ENCODE measurements around the gene CHKB. TPM values are rescaled to one million over a fixed set of nuclear protein-coding genes. Genes with fewer than 3 reads are reported as not detected.

The CHKB gene
- 65.6 TPM for total RNA-seq
- 299 TPM for polyA plus RNA-seq
- long read RNA-seq, donor 1, partial matches to known transcripts: 0 of 1 reads
- long read RNA-seq, donor 1, other reads (novel, unspliced or antisense): 0 of 1 reads
- long read RNA-seq, donor 2, transcript CHKB-201 (11 exons, 1,638 nt): major isoform, 16 of 29 reads
- long read RNA-seq, donor 2, transcript CHKB-212 (9 exons, 2,069 nt): minor isoform, 7 of 29 reads
- long read RNA-seq, donor 2, partial matches to known transcripts: 0 of 29 reads
- long read RNA-seq, donor 2, other reads (novel, unspliced or antisense): 0 of 29 reads
- long read RNA-seq, donor 3, transcript CHKB-201 (11 exons, 1,638 nt): major isoform, 9 of 21 reads
- long read RNA-seq, donor 3, partial matches to known transcripts: 6 of 21 reads
- long read RNA-seq, donor 3, other reads (novel, unspliced or antisense): 0 of 21 reads
- long read RNA-seq, donor 4, partial matches to known transcripts: 0 of 1 reads
- long read RNA-seq, donor 4, other reads (novel, unspliced or antisense): 0 of 1 reads
- long read RNA-seq, donor 5, transcript CHKB-201 (11 exons, 1,638 nt): major isoform, 15 of 37 reads
- long read RNA-seq, donor 5, transcript CHKB-212 (9 exons, 2,069 nt): minor isoform, 8 of 37 reads
- long read RNA-seq, donor 5, partial matches to known transcripts: 12 of 37 reads
- long read RNA-seq, donor 5, other reads (novel, unspliced or antisense): 0 of 37 reads
- long read RNA-seq, donor 6, transcript CHKB-201 (11 exons, 1,638 nt): major isoform, 8 of 10 reads
- long read RNA-seq, donor 6, partial matches to known transcripts: 0 of 10 reads
- long read RNA-seq, donor 6, other reads (novel, unspliced or antisense): 0 of 10 reads
- long read RNA-seq, donor 7, transcript CHKB-201 (11 exons, 1,638 nt): major isoform, 9 of 13 reads
- long read RNA-seq, donor 7, partial matches to known transcripts: 0 of 13 reads
- long read RNA-seq, donor 7, other reads (novel, unspliced or antisense): 0 of 13 reads
- long read RNA-seq, donor 8, partial matches to known transcripts: 0 of 5 reads
- long read RNA-seq, donor 8, other reads (novel, unspliced or antisense): 0 of 5 reads
- long read RNA-seq, donor 9, transcript CHKB-201 (11 exons, 1,638 nt): major isoform, 8 of 8 reads
- long read RNA-seq, donor 9, partial matches to known transcripts: 0 of 8 reads
- long read RNA-seq, donor 9, other reads (novel, unspliced or antisense): 0 of 8 reads
- long read RNA-seq, donor 10, partial matches to known transcripts: 0 of 3 reads
- long read RNA-seq, donor 10, other reads (novel, unspliced or antisense): 0 of 3 reads

DNA sequence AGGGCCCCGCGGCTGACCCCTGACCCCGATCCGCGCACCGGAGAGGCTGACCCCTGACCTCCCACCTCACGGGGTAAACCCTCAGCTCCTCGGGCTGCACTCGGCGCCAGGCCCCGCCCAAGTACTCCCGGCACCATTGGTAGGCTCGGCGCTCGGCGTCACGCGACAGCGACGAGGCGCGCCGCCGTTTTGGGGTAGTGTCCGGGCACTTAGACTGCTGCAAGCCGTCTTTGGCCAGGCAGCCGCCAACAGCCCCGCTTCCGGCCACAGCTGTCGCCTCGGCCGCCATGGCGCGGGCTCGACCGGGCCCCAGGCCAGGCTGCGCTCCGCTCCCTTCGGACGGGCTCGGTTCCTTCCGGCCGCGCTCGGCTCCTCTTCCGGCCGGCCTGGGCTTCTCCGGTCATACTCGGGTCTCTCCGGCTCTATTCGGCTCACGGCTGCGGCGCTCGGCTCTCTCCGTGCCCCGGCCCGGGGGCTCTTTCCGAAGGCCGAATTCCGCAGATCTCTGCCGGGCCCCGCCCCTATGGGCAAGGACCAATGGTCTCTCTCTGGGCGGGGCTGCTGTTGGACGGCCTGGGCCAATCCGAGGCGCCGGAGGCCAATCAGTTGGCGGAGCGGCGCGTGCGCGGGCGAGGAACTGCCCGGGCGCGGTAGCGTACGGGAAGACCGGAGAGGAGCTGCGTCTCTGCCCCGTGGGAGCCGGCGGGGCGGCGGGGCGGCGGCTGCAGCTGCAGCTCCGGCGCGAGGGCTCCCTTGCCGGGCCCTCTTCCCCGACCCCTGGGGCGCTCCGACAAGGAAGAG, at the start of gene CHKB:
Gene CHKB, minus strand, starts transcription at position 357 of the 801 bp plus-strand sequence. Its CDS starts 68 bp downstream, at position 289.
- Histone ChIP-seq H3K27ac (ENCODE audit: low read depth in 1 of 2, low read length in 1 of 2) (peak within 1 kb of the TSS; percentile 86 to 97), H3K36me3 (ENCODE audit: control insufficient read depth in 2 of 2, insufficient read depth in 2 of 2, low read length in 1 of 2) (peaks cover 12 to 18% of the 10 kb centered on the region in 2 donors), H3K4me1 (ENCODE audit: control insufficient read depth in 2 of 2, insufficient read depth in 2 of 2, low read length in 2 of 2) (peaks cover 7 to 19% of the 10 kb centered on the region in 2 donors)

GRCh38 chr22:50630376-50630775, 47.7 kb upstream of the CHKB start:
- Histone ChIP-seq H3K36me3 (ENCODE audit: control insufficient read depth in 2 of 2, insufficient read depth in 2 of 2, low read length in 1 of 2) (peaks cover 0 to 14% of the 10 kb centered on the region in 2 donors), H3K4me1 (ENCODE audit: control insufficient read depth in 2 of 2, insufficient read depth in 2 of 2, low read length in 2 of 2) (peaks cover 6 to 17% of the 10 kb centered on the region in 2 donors), H3K4me3 (ENCODE audit: low read length in 2 of 2) (no peak overlapping the region), H3K9me3 (ENCODE audit: control insufficient read depth in 2 of 2, insufficient read depth in 1 of 2, low read length in 1 of 2) (no peaks in the 10 kb centered on the region), H3K27me3 (ENCODE audit: control insufficient read depth in 2 of 2, insufficient read depth in 1 of 2, low read length in 1 of 2) (no peaks in the 10 kb centered on the region), H3K27ac (ENCODE audit: low read depth in 1 of 2, low read length in 1 of 2) (no peak overlapping the region)
- WGBS: 96% methylated on average over 5 of the region's 5 CpGs
- no peak for DNase-seq (ENCODE audit: low read depth in 6 of 9, low spot score in 9 of 9)

More for the DNA sequence above, at the start of gene CHKB:
- DNase-seq (ENCODE audit: low read depth in 6 of 9, low spot score in 9 of 9): peak; percentile 86 to 99 (median 95)
- peaks cover 0 to 20% of the 10 kb centered on the region in 2 donors for H3K27me3 ChIP-seq (ENCODE audit: control insufficient read depth in 2 of 2, insufficient read depth in 1 of 2, low read length in 1 of 2)
- peak within 1 kb of the TSS; percentile 65 to 80 for H3K4me3 ChIP-seq (ENCODE audit: low read length in 2 of 2)
- under 1% methylated on average over 96 of the region's 96 CpGs for WGBS
- no peaks in the 10 kb centered on the region for H3K9me3 ChIP-seq (ENCODE audit: control insufficient read depth in 2 of 2, insufficient read depth in 1 of 2, low read length in 1 of 2)

- Histone ChIP-seq H3K9me3 (ENCODE audit: control insufficient read depth in 2 of 2, insufficient read depth in 1 of 2, low read length in 1 of 2) (no peaks in the 10 kb centered on the region), H3K4me1 (ENCODE audit: control insufficient read depth in 2 of 2, insufficient read depth in 2 of 2, low read length in 2 of 2) (peaks cover 6 to 17% of the 10 kb centered on the region in 2 donors), H3K27me3 (ENCODE audit: control insufficient read depth in 2 of 2, insufficient read depth in 1 of 2, low read length in 1 of 2) (no peaks in the 10 kb centered on the region), H3K36me3 (ENCODE audit: control insufficient read depth in 2 of 2, insufficient read depth in 2 of 2, low read length in 1 of 2) (peaks cover 0 to 19% of the 10 kb centered on the region in 2 donors), H3K4me3 (ENCODE audit: low read length in 2 of 2) (peak overlapping the region; percentile 56 to 87), H3K27ac (ENCODE audit: low read depth in 1 of 2, low read length in 1 of 2) (peak overlapping the region; percentile 59 to 86)
- no peak for DNase-seq (ENCODE audit: low read depth in 6 of 9, low spot score in 9 of 9)
- WGBS: 39% methylated on average over 16 of the region's 16 CpGs
Measured at GRCh38 chr22:50628543-50629134, 46.0 kb upstream of the CHKB start.

DNA sequence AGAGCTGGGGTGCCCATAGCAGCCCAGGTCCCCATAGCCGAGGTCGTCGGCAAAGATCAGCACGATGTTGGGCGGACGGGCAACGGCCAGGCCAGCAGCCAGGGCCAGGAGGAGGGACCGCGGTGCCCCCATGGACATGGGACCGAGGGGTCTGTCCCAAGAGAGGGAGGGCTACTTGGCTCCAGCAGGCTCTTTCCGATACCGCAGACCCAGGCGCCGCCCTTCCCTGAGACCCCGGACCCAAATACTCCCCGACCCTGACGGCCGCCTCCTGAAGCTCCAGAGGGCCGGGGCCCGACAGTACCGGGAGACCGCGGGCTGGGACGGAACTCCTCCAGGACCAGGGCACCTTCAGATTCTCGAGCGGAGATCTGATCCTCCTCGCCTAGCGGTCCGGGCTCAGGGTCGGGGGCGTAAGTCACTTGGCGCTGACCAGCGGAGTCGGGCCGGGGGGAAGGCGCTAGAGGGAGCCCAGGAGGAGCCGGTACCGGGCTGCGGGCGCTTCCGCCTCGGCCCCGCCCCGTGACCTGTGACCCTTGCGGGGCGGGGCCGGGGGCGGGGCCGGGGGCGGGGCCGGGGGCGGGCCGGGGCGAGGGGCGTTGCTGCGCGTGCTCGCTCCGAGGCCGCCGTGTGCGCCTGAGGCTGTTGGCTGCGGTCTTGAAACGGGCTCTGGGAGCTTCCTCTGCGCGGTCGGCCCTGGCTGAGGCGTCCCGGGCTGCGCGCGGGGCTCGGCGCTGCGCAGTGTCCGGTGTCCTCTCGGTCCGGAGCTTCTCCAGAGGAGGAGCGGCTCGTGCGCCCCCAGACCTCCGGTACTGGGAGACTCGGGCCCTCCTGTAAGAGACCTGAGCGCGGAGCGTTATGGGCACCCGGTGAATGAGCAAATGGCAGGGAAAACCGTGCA, 45.2 kb upstream of the CHKB start, which contains the start of gene ARSA:
Gene ARSA, minus strand, starts transcription at position 511 of the 901 bp plus-strand sequence. Its CDS starts 373 bp downstream, at position 138.
- peak within 1 kb of the TSS; percentile 56 to 87 for H3K4me3 ChIP-seq (ENCODE audit: low read length in 2 of 2)
- peak; percentile 37 to 84 (median 62) for DNase-seq (ENCODE audit: low read depth in 6 of 9, low spot score in 9 of 9)
- H3K36me3 ChIP-seq (ENCODE audit: control insufficient read depth in 2 of 2, insufficient read depth in 2 of 2, low read length in 1 of 2): peaks cover 0 to 19% of the 10 kb centered on the region in 2 donors
- peaks cover 6 to 23% of the 10 kb centered on the region in 2 donors for H3K4me1 ChIP-seq (ENCODE audit: control insufficient read depth in 2 of 2, insufficient read depth in 2 of 2, low read length in 2 of 2)
- no peaks in the 10 kb centered on the region for H3K27me3 ChIP-seq (ENCODE audit: control insufficient read depth in 2 of 2, insufficient read depth in 1 of 2, low read length in 1 of 2)
- H3K9me3 ChIP-seq (ENCODE audit: control insufficient read depth in 2 of 2, insufficient read depth in 1 of 2, low read length in 1 of 2): no peaks in the 10 kb centered on the region
- H3K27ac ChIP-seq (ENCODE audit: low read depth in 1 of 2, low read length in 1 of 2): peak within 1 kb of the TSS; percentile 78 to 86
- WGBS: 17% methylated on average over 84 of the region's 88 CpGs

DNA sequence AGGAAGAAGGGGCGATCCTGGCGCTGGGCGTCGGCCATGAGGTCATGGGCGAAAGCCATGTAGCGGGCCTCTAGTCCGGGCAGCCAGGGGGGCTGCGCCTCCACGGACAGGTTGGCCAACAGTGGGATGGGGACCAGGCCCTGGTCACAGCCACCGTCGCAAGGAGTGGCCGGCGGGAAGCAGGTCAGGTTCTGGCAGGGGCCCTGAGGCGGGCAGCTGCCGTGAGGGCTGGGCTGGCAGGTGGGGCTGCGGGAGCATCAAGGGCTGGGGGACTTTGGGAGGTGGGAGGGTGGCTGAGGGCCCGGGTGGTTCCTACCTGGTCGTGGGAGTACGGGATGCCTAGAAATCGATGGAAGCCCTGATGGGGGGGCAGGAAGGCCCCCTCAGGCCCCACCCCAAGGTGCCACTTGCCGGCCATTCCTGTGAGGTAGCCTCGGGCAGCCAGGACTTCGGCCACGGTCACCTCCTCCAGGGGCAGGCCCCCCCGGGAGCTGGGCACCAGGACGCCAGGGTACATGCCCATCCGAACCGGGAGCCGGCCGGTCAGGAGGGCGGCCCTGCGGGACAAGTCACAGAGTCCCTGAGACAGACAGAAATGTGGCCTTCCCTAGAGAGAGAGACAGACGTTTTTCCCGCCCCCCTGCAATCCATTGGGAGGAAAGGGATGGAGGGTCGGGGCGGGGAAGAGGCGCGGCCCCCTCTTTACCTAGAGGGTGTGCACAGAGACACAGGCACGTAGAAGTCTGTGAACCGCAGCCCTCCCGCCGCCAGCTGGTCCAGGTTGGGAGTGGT, 44.4 kb upstream of the CHKB start:
- Histone ChIP-seq H3K27me3 (ENCODE audit: control insufficient read depth in 2 of 2, insufficient read depth in 1 of 2, low read length in 1 of 2) (no peaks in the 10 kb centered on the region), H3K36me3 (ENCODE audit: control insufficient read depth in 2 of 2, insufficient read depth in 2 of 2, low read length in 1 of 2) (peaks cover 0 to 19% of the 10 kb centered on the region in 2 donors), H3K4me3 (ENCODE audit: low read length in 2 of 2) (peak overlapping the region; percentile 56 to 87), H3K4me1 (ENCODE audit: control insufficient read depth in 2 of 2, insufficient read depth in 2 of 2, low read length in 2 of 2) (peaks cover 11 to 31% of the 10 kb centered on the region in 2 donors), H3K9me3 (ENCODE audit: control insufficient read depth in 2 of 2, insufficient read depth in 1 of 2, low read length in 1 of 2) (no peaks in the 10 kb centered on the region), H3K27ac (ENCODE audit: low read depth in 1 of 2, low read length in 1 of 2) (peak overlapping the region; percentile 53 to 78)
- DNase-seq (ENCODE audit: low read depth in 6 of 9, low spot score in 9 of 9): no peak
- 94% methylated on average over 42 of the region's 42 CpGs for WGBS

DNA sequence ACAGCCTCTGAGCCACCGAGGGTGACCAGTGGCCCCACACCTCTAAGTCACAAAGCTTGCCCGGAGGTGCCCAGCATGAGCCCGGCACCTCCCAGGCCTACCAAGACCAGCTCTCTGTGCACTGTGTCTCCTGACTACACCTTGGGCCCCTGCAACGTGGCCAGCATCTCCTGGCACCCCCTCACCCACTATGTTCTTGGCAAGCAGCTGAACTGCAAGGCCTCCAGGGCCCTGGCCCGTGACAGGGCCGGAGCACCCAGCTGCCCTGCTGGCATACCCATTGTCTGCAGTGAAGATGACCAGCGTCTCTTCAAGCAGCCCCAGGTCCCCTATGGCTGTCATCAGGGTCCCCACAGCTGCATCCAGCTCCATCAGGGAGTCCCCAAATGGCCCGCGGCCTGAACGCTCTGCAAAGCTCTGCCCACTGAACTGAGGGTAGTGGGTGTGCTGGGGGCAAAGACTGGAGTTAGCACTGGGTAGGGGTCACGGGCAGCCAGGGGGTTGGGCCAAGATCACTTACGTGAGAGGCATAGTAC, 43.7 kb upstream of the CHKB start:
- Histone ChIP-seq H3K27ac (ENCODE audit: low read depth in 1 of 2, low read length in 1 of 2) (no peak overlapping the region), H3K4me3 (ENCODE audit: low read length in 2 of 2) (no peak overlapping the region), H3K4me1 (ENCODE audit: control insufficient read depth in 2 of 2, insufficient read depth in 2 of 2, low read length in 2 of 2) (peaks cover 17 to 38% of the 10 kb centered on the region in 2 donors), H3K9me3 (ENCODE audit: control insufficient read depth in 2 of 2, insufficient read depth in 1 of 2, low read length in 1 of 2) (no peaks in the 10 kb centered on the region), H3K27me3 (ENCODE audit: control insufficient read depth in 2 of 2, insufficient read depth in 1 of 2, low read length in 1 of 2) (no peaks in the 10 kb centered on the region), H3K36me3 (ENCODE audit: control insufficient read depth in 2 of 2, insufficient read depth in 2 of 2, low read length in 1 of 2) (peaks cover 0 to 19% of the 10 kb centered on the region in 2 donors)
- DNase-seq (ENCODE audit: low read depth in 6 of 9, low spot score in 9 of 9): no peak
- WGBS: 96% methylated on average over 12 of the region's 12 CpGs

Measured in thymus (tissue), 14 donors.